ENCODE measurements around the gene CATSPER3.

GRCh38 chr5:135058331-135058732 lies 90.6 kb downstream of the CATSPER3 start:
- TF ChIP-seq POLR2A (IDR thresholded peaks at IDR 0.05), result no peak
- TF ChIP-seq EP300 (IDR thresholded peaks at IDR 0.05), result no peak
- TF ChIP-seq, protein P1, sequence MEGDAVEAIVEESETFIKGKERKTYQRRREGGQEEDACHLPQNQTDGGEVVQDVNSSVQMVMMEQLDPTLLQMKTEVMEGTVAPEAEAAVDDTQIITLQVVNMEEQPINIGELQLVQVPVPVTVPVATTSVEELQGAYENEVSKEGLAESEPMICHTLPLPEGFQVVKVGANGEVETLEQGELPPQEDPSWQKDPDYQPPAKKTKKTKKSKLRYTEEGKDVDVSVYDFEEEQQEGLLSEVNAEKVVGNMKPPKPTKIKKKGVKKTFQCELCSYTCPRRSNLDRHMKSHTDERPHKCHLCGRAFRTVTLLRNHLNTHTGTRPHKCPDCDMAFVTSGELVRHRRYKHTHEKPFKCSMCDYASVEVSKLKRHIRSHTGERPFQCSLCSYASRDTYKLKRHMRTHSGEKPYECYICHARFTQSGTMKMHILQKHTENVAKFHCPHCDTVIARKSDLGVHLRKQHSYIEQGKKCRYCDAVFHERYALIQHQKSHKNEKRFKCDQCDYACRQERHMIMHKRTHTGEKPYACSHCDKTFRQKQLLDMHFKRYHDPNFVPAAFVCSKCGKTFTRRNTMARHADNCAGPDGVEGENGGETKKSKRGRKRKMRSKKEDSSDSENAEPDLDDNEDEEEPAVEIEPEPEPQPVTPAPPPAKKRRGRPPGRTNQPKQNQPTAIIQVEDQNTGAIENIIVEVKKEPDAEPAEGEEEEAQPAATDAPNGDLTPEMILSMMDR (IDR thresholded peaks at IDR 0.05), result no peak
- no peak for TF ChIP-seq POLR2AphosphoS5 (IDR thresholded peaks at IDR 0.05)

Data from suprapubic skin (tissue), 4 donors.